Keratinocyte (primary cell): ENCODE measurements around the gene EGFR. TPM values are rescaled to one million over a fixed set of nuclear protein-coding genes. Genes with fewer than 3 reads are reported as not detected.

ENCODE experiments used
- DNase-seq: peaks from one replicate; pipeline ENCODE4 v3.0.0-alpha.2; 2011; ENCODE audit warnings: low read depth, missing footprints, low spot score
- FAIRE-seq: peaks from 2 replicates; lab custom pipeline; 2011; peaks lifted over from hg19 to GRCh38; lab: Jason Lieb, UNC
- H2AFZ ChIP-seq: 2 replicates; pipeline ENCODE4 v1.6.0; 2012; ENCODE audit warnings: low read length, control low read depth, inconsistent platforms; ENCODE audit not compliant: control insufficient read depth
- H3K27ac ChIP-seq: 2 replicates; pipeline ENCODE4 v1.5.1; 2011; ENCODE audit warnings: low read length; ENCODE audit not compliant: control insufficient read depth, insufficient read depth
- H3K27me3 ChIP-seq: 3 replicates; pipeline ENCODE4 v1.6.0; 2011; ENCODE audit warnings: low read length; ENCODE audit not compliant: control insufficient read depth, insufficient read depth; ENCODE audit errors: extremely low read depth
- H3K36me3 ChIP-seq, 2 experiments: 2 replicates in 1 of 2; 3 replicates in 1 of 2; pipeline ENCODE4 v1.5.1; 2011; ENCODE audit warnings: low read length in 2 of 2, mild to moderate bottlenecking in 1 of 2; ENCODE audit not compliant: control insufficient read depth in 2 of 2, insufficient read depth in 2 of 2; ENCODE audit errors: extremely low read depth in 1 of 2
- H3K4me1 ChIP-seq: 3 replicates; pipeline ENCODE4 v1.5.1; 2011; ENCODE audit warnings: low read length; ENCODE audit not compliant: control insufficient read depth, insufficient read depth; ENCODE audit errors: extremely low read depth
- H3K4me2 ChIP-seq: 3 replicates; pipeline ENCODE4 v1.6.0; 2011; ENCODE audit warnings: low read depth, low read length; ENCODE audit not compliant: control insufficient read depth, insufficient read depth; ENCODE audit errors: extremely low read depth
- H3K4me3 ChIP-seq, 3 experiments: fragments of 200-600 bp in 1 of 3; sonication (generic) in 1 of 3; 2 replicates in 2 of 3; 3 replicates in 1 of 3; pipeline ENCODE4 v1.5.1; 2011 to 2016; ENCODE audit warnings: low read length in 3 of 3, mild to moderate bottlenecking in 3 of 3, control low read depth in 2 of 3, inconsistent platforms in 1 of 3, low read depth in 1 of 3, mixed read lengths in 1 of 3, mixed run types in 1 of 3, moderate library complexity in 1 of 3; ENCODE audit not compliant: control insufficient read depth in 2 of 3, insufficient read depth in 2 of 3; ENCODE audit errors: extremely low read depth in 1 of 3
- H3K79me2 ChIP-seq: 2 replicates; pipeline ENCODE4 v1.6.0; 2012; ENCODE audit warnings: low read length; ENCODE audit not compliant: control insufficient read depth, insufficient read depth
- H3K9ac ChIP-seq: 3 replicates; pipeline ENCODE4 v1.6.0; 2011; ENCODE audit warnings: low read length; ENCODE audit not compliant: control insufficient read depth, insufficient read depth; ENCODE audit errors: extremely low read depth
- H3K9me1 ChIP-seq: 3 replicates; pipeline ENCODE4 v1.6.0; 2011; ENCODE audit warnings: low read length; ENCODE audit not compliant: control insufficient read depth, insufficient read depth; ENCODE audit errors: extremely low read depth
- H3K9me3 ChIP-seq: 2 replicates; pipeline ENCODE4 v1.5.1; 2012; ENCODE audit warnings: low read depth, low read length; ENCODE audit not compliant: control insufficient read depth
- H4K20me1 ChIP-seq: 3 replicates; pipeline ENCODE4 v1.6.0; 2011; ENCODE audit warnings: low read length; ENCODE audit not compliant: control insufficient read depth, insufficient read depth; ENCODE audit errors: extremely low read depth
- EZH2 ChIP-seq: IDR thresholded peaks from one replicate; pipeline ENCODE4 v1.6.1; 2012; ENCODE audit warnings: inconsistent platforms, mild to moderate bottlenecking, low read length, moderate library complexity
- dilution Hi-C: fragments of 300-500 bp; cut with MboI; formaldehyde crosslinking; loops from one replicate; pipeline ENCODE4 v1.7.0; 2020; ENCODE audit warnings: low sequenced_read_pairs; ENCODE audit not compliant: extremely low pct_ligation_motif_present
- polyA plus RNA-seq, 5 experiments: library from polyadenylated mRNA; depleted of rRNA in 3 of 5; stranded (reverse) in 3 of 5; stranded (forward) in 1 of 5; unstranded in 1 of 5; fragments of >200 nt; gene quantifications; 1 replicate in 1 of 5; 2 replicates in 3 of 5; 3 replicates in 1 of 5; pipeline versions ENCODE4 v1.2.1 to v1.2.3, GENCODE V29; 2011 to 2012; ENCODE audit warnings: missing spikeins in 2 of 5, low read depth in 1 of 5, low replicate concordance in 1 of 5
- TF ChIP-seq, protein P1 (sequence below), 3 experiments: IDR thresholded peaks in 1 of 3; conservative IDR thresholded peaks in 1 of 3; optimal IDR thresholded peaks in 1 of 3; 2 replicates in 2 of 3; 3 replicates in 1 of 3; pipeline versions ENCODE3 to v1.5.1; 2011; ENCODE audit warnings: low read length in 3 of 3, mild to moderate bottlenecking in 3 of 3, moderate library complexity in 2 of 3, control low read depth in 1 of 3, inconsistent platforms in 1 of 3; ENCODE audit not compliant: insufficient read depth in 2 of 3; ENCODE audit errors: extremely low read depth in 1 of 3

Gene EGFR
- polyA plus RNA-seq, 1 donor (not counting 4 experiments of a cell fraction or from before 2014, with no cell fraction given), result 120 TPM

DNA sequence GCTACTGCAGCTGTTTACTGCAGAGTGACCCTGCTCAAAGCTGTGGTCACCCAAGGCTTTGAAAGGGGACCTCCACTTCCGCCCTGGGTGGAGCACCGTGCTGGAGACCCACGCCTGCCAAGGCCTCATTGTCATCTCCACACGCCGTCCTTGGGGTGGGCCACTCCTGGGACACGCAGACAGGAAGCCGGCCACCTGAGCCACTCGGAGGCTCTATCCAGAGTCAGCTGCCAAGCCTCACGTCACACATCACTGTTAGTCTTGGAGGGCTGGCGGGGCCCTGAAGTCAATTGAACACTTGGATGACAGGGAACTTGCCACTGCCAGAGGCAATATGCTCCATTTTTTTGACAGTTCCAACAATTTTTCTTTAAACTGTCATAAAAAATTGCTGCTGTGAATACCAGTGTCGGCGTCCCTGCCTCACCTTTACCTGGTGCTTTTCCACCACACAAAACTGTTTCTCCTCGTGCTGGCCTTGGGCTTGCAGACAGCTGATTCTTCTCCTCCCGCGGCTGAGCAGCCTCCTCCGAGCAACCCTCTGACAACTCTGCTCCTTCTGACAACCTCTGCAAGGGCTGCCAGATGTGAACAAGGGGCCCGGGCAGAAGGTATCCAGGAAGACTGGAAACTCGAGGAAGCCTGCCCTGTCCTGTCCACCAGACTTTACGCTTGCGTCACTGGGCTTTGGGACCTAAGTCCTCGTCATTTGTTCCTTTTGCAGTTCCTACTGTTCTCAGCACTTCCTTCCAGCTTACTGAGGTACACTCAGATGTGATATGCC is 81.9 kb downstream of the EGFR start:
- H3K27me3 ChIP-seq, result no peaks in the 10 kb centered on the region
- no peaks in the 10 kb centered on the region for H3K9me3 ChIP-seq
- TF ChIP-seq, protein P1, sequence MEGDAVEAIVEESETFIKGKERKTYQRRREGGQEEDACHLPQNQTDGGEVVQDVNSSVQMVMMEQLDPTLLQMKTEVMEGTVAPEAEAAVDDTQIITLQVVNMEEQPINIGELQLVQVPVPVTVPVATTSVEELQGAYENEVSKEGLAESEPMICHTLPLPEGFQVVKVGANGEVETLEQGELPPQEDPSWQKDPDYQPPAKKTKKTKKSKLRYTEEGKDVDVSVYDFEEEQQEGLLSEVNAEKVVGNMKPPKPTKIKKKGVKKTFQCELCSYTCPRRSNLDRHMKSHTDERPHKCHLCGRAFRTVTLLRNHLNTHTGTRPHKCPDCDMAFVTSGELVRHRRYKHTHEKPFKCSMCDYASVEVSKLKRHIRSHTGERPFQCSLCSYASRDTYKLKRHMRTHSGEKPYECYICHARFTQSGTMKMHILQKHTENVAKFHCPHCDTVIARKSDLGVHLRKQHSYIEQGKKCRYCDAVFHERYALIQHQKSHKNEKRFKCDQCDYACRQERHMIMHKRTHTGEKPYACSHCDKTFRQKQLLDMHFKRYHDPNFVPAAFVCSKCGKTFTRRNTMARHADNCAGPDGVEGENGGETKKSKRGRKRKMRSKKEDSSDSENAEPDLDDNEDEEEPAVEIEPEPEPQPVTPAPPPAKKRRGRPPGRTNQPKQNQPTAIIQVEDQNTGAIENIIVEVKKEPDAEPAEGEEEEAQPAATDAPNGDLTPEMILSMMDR (optimal IDR thresholded peaks at IDR 0.05 in 1 of 3, IDR thresholded peaks at IDR 0.05 in 1 of 3, conservative IDR thresholded peaks at IDR 0.05 in 1 of 3; ENCODE audit: extremely low read depth in 1 of 3, insufficient read depth in 2 of 3, low read length in 3 of 3), result no peak
- no peak for TF ChIP-seq EZH2
- H2AFZ ChIP-seq, result no peak overlapping the region
- no peak overlapping the region for H3K4me3 ChIP-seq
- FAIRE-seq, result peak; percentile 82
- dilution Hi-C loops, result no loop called here
- H4K20me1 ChIP-seq, result peaks cover 29% of the 10 kb centered on the region
- peak overlapping the region; percentile 67 for H3K4me2 ChIP-seq
- peak overlapping the region; percentile 64 for H3K9ac ChIP-seq
- H3K9me1 ChIP-seq, result peaks cover 7% of the 10 kb centered on the region
- H3K79me2 ChIP-seq, result peaks cover 95% of the 10 kb centered on the region
- H3K4me1 ChIP-seq, result peaks cover 93% of the 10 kb centered on the region
- no peak for DNase-seq
- H3K27ac ChIP-seq, result peak overlapping the region; percentile 65
- peaks cover 3 to 29% of the 10 kb centered on the region in 2 experiments for H3K36me3 ChIP-seq

DNA sequence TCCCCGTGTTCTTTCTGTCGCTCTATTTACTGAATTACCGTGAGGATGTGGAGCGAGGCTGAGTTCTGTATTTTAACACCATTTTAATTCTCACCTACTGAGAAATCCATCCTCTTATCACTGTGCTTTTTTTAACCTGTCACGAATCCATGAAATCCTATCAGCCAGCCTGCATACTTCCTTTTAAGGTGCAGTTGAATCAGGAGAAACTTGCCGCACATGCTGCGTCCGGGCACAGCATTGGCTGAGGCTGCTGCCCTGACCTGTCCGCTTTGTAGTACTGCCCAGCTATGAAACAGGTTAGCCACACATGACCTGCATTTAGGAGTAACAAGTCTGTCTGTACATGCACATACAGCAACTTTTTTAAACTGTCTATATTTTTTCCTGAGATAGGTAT is 82.5 kb downstream of the EGFR start:
- FAIRE-seq (peak; percentile 90), DNase-seq (no peak)
- H3K27me3 ChIP-seq, result no peaks in the 10 kb centered on the region
- no peak overlapping the region for H3K4me3 ChIP-seq
- peaks cover 95% of the 10 kb centered on the region for H3K79me2 ChIP-seq
- H3K4me1 ChIP-seq, result peaks cover 93% of the 10 kb centered on the region
- peaks cover 3 to 25% of the 10 kb centered on the region in 2 experiments for H3K36me3 ChIP-seq
- TF ChIP-seq, protein P1 (optimal IDR thresholded peaks at IDR 0.05 in 1 of 3, IDR thresholded peaks at IDR 0.05 in 1 of 3, conservative IDR thresholded peaks at IDR 0.05 in 1 of 3; ENCODE audit: extremely low read depth in 1 of 3, insufficient read depth in 2 of 3, low read length in 3 of 3), result no peak
- no peak for TF ChIP-seq EZH2
- H2AFZ ChIP-seq, result no peak overlapping the region
- H3K27ac ChIP-seq, result peak overlapping the region; percentile 65
- H3K9me3 ChIP-seq, result no peaks in the 10 kb centered on the region
- H3K9ac ChIP-seq, result peak overlapping the region; percentile 64
- H3K4me2 ChIP-seq, result peak overlapping the region; percentile 67
- H4K20me1 ChIP-seq, result peaks cover 25% of the 10 kb centered on the region
- peaks cover 7% of the 10 kb centered on the region for H3K9me1 ChIP-seq
- dilution Hi-C loops, result no loop called here
